CD14-positive monocyte (primary cell): ENCODE results near the gene NME7. TPM values are rescaled to one million over a fixed set of nuclear protein-coding genes. Genes with fewer than 3 reads are reported as not detected.
"Not testable (repeated sequence)": the region's sequence is repeated elsewhere in the genome, so short reads cannot be mapped to it uniquely, and the experiment has no call there.

Experiments used
- DNase-seq, 3 donors: peaks; one replicate each; pipeline ENCODE4 v3.0.0-alpha.2; 2011 to 2022
- H2AFZ ChIP-seq: 2 replicates; pipeline ENCODE4 v1.6.0; 2012; ENCODE audit warnings: mild to moderate bottlenecking, low read depth, low read length, inconsistent platforms; ENCODE audit not compliant: insufficient read depth, poor library complexity, severe bottlenecking
- H3K27ac ChIP-seq, 2 donors: 1 replicate in 1 of 2; 2 replicates in 1 of 2; pipeline ENCODE4 v1.5.1; 2012 to 2013; ENCODE audit warnings: low read length in 2 of 2, control low read depth in 1 of 2, inconsistent platforms in 1 of 2, low read depth in 1 of 2, mild to moderate bottlenecking in 1 of 2
- H3K27me3 ChIP-seq, 2 donors: one replicate each; pipeline versions ENCODE4 v1.6.0 to v1.6.1; 2011 to 2013; ENCODE audit warnings: low read length in 2 of 2; ENCODE audit not compliant: control insufficient read depth in 2 of 2, insufficient read depth in 2 of 2
- H3K36me3 ChIP-seq, 2 donors: replicated peaks in 1 of 2; 1 replicate in 1 of 2; 2 replicates in 1 of 2; pipeline versions ENCODE4 v1.5.1 to v1.6.1; 2012 to 2013; ENCODE audit warnings: low read length in 2 of 2, control low read depth in 1 of 2, inconsistent platforms in 1 of 2, mild to moderate bottlenecking in 1 of 2; ENCODE audit not compliant: insufficient read depth in 2 of 2, control insufficient read depth in 1 of 2
- H3K4me1 ChIP-seq, 2 donors: 1 replicate in 1 of 2; 2 replicates in 1 of 2; pipeline versions ENCODE4 v1.5.1 to v1.6.1; 2012 to 2013; ENCODE audit warnings: low read length in 2 of 2, control low read depth in 1 of 2, inconsistent platforms in 1 of 2, mild to moderate bottlenecking in 1 of 2, moderate library complexity in 1 of 2; ENCODE audit not compliant: insufficient read depth in 2 of 2, control insufficient read depth in 1 of 2
- H3K4me2 ChIP-seq: replicated peaks from 2 replicates; pipeline ENCODE3; 2012; ENCODE audit warnings: low read length, moderate library complexity, mild to moderate bottlenecking; ENCODE audit not compliant: poor library complexity, severe bottlenecking; ENCODE audit errors: extremely low read depth
- H3K4me3 ChIP-seq, 3 experiments: fragments of 200-600 bp in 1 of 3; sonication (generic) in 1 of 3; replicated peaks in 1 of 3; 1 replicate in 2 of 3; 2 replicates in 1 of 3; pipeline ENCODE4 v1.5.1; 2011 to 2013; ENCODE audit warnings: low read length in 3 of 3, mild to moderate bottlenecking in 3 of 3, control low read depth in 2 of 3, low read depth in 2 of 3, inconsistent platforms in 1 of 3, moderate library complexity in 1 of 3
- H3K79me2 ChIP-seq: 2 replicates; pipeline ENCODE4 v1.6.0; 2012; ENCODE audit warnings: mild to moderate bottlenecking, control low read depth, inconsistent platforms, low read length, moderate library complexity; ENCODE audit not compliant: insufficient read depth
- H3K9ac ChIP-seq: 2 replicates; pipeline ENCODE4 v1.6.0; 2017; ENCODE audit warnings: low read length, mild to moderate bottlenecking; ENCODE audit not compliant: insufficient read depth, poor library complexity, severe bottlenecking
- H3K9me3 ChIP-seq, 2 donors: replicated peaks in 1 of 2; 1 replicate in 1 of 2; 2 replicates in 1 of 2; pipeline versions ENCODE4 v1.5.1 to v1.6.1; 2012 to 2013; ENCODE audit warnings: low read length in 2 of 2, control low read depth in 1 of 2; ENCODE audit not compliant: control insufficient read depth in 1 of 2, insufficient read depth in 1 of 2
- H4K20me1 ChIP-seq: 2 replicates; pipeline ENCODE4 v1.6.0; 2012; ENCODE audit warnings: mild to moderate bottlenecking, low read length, control low read depth, moderate library complexity; ENCODE audit not compliant: insufficient read depth
- H3K27ac Mint-ChIP-seq, 7 donors: one replicate each; pipeline ENCODE4 v1.8.0; 2020; ENCODE audit warnings: mild to moderate bottlenecking in 7 of 7, mixed read lengths in 7 of 7, moderate library complexity in 6 of 7, inconsistent platforms in 2 of 7
- H3K27me3 Mint-ChIP-seq, 3 donors: one replicate each; pipeline ENCODE4 v1.8.0; 2021 to 2022; ENCODE audit warnings: low read depth in 3 of 3, mild to moderate bottlenecking in 3 of 3, mixed read lengths in 3 of 3, moderate library complexity in 3 of 3, inconsistent platforms in 1 of 3
- H3K36me3 Mint-ChIP-seq, 2 donors: one replicate each; pipeline ENCODE4 v1.8.0; 2020; ENCODE audit warnings: mixed read lengths in 2 of 2, inconsistent platforms in 1 of 2, mild to moderate bottlenecking in 1 of 2
- H3K4me1 Mint-ChIP-seq: one replicate; pipeline ENCODE4 v1.8.0; 2020; ENCODE audit warnings: mild to moderate bottlenecking, mixed read lengths
- H3K4me3 Mint-ChIP-seq, 2 donors: one replicate each; pipeline ENCODE4 v1.8.0; 2020; ENCODE audit warnings: mild to moderate bottlenecking in 2 of 2, mixed read lengths in 2 of 2, moderate library complexity in 1 of 2
- H3K9me3 Mint-ChIP-seq, 7 donors: one replicate each; pipeline ENCODE4 v1.8.0; 2020 to 2022; ENCODE audit warnings: mixed read lengths in 7 of 7, mild to moderate bottlenecking in 6 of 7, moderate library complexity in 6 of 7, inconsistent platforms in 2 of 7
- CTCF ChIP-seq: fragments of 200-600 bp; IDR thresholded peaks from one replicate; pipeline ENCODE4 v1.8.0; 2022; ENCODE audit warnings: antibody characterized with exemption, mild to moderate bottlenecking
- WGBS: methylation state at CpG from one replicate; pipeline ENCODE4 v1.1.5; 2013; ENCODE audit warnings: missing lambda C conversion rate; ENCODE audit not compliant: insufficient coverage; 5-methylcytosine and 5-hydroxymethylcytosine counted together
- intact Hi-C, 2 donors: fragments of 100-400 bp; cut with micrococcal nuclease; formaldehyde crosslinking; loops; one replicate each; pipeline versions ENCODE4 v1.15.0 to v1.15.1; 2023
- polyA plus RNA-seq, 3 donors: library from polyadenylated mRNA; depleted of rRNA in 1 of 3; unstranded in 2 of 3; stranded (reverse) in 1 of 3; fragments of 300-500 nt in 2 of 3; fragments of >200 nt in 1 of 3; fragmentation: Illumina TruSeq in 2 of 3; gene quantifications; 1 replicate in 2 of 3; 2 replicates in 1 of 3; pipeline ENCODE4 v1.2.3, GENCODE V29; 2012 to 2021

Gene NME7
- polyA plus RNA-seq, 3 donors: 3.5 to 8.0 (median 6.0) TPM

GRCh38 chr1:169338617-169339016 lies 29.0 kb downstream of the NME7 start:
- Mint-ChIP-seq H3K4me3 (no peak overlapping the region), H3K9me3 (peaks cover 1 to 24% (median 18%) of the 10 kb centered on the region in 7 donors), H3K27ac (no peak overlapping the region), H3K4me1 (no peaks in the 10 kb centered on the region), H3K27me3 (no peaks in the 10 kb centered on the region), H3K36me3 (peaks cover 0 to 3% of the 10 kb centered on the region in 2 donors)
- TF ChIP-seq CTCF: no peak
- H3K27me3 ChIP-seq: no peaks in the 10 kb centered on the region
- no peak overlapping the region for H3K27ac ChIP-seq
- no peaks in the 10 kb centered on the region for H3K4me1 ChIP-seq
- H3K9ac ChIP-seq: no peak overlapping the region
- H3K4me2 ChIP-seq: no peak overlapping the region
- intact Hi-C loops: no loop called here
- H3K9me3 ChIP-seq: peaks cover 0 to 8% of the 10 kb centered on the region in 2 donors
- no CpG with 5 or more reads among the region's 2 CpGs for WGBS
- no peaks in the 10 kb centered on the region for H3K36me3 ChIP-seq
- no peak overlapping the region for H2AFZ ChIP-seq
- no peak overlapping the region for H3K4me3 ChIP-seq
- DNase-seq: no peak
- H4K20me1 ChIP-seq: no peaks in the 10 kb centered on the region
- no peaks in the 10 kb centered on the region for H3K79me2 ChIP-seq

- 98% methylated on average over 32 of the region's 35 CpGs for WGBS
- H3K4me3 ChIP-seq, H3K4me2 ChIP-seq, H3K27ac Mint-ChIP-seq, H3K4me1 Mint-ChIP-seq, H3K4me3 Mint-ChIP-seq, H3K4me1 ChIP-seq, H3K36me3 Mint-ChIP-seq, H3K27me3 Mint-ChIP-seq, H3K9me3 ChIP-seq, H2AFZ ChIP-seq, intact Hi-C loops, H3K27ac ChIP-seq, H4K20me1 ChIP-seq, H3K79me2 ChIP-seq, DNase-seq, H3K27me3 ChIP-seq, H3K36me3 ChIP-seq, H3K9ac ChIP-seq: not testable (repeated sequence)
- peaks cover 1 to 24% (median 16%) of the 10 kb centered on the region in 7 donors for H3K9me3 Mint-ChIP-seq
These were observed 30.5 kb downstream of the NME7 start for GRCh38 chr1:169336947-169337715.

- H3K9me3 ChIP-seq, H3K4me3 ChIP-seq, H3K36me3 Mint-ChIP-seq, H3K27me3 ChIP-seq, H3K27ac ChIP-seq, H3K79me2 ChIP-seq, H3K4me2 ChIP-seq, H3K27me3 Mint-ChIP-seq, H4K20me1 ChIP-seq, H3K36me3 ChIP-seq, intact Hi-C loops, H3K27ac Mint-ChIP-seq, H3K4me1 Mint-ChIP-seq, H2AFZ ChIP-seq, H3K4me3 Mint-ChIP-seq, H3K4me1 ChIP-seq, H3K9ac ChIP-seq, DNase-seq: not testable (repeated sequence)
- peaks cover 5 to 23% (median 17%) of the 10 kb centered on the region in 7 donors for H3K9me3 Mint-ChIP-seq
- no CpG with 5 or more reads among the region's 3 CpGs for WGBS
These were observed 32.9 kb downstream of the NME7 start for GRCh38 chr1:169334727-169335126.
